ENCODE data around the gene GATA1. TPM values are rescaled to one million over a fixed set of nuclear protein-coding genes. Genes with fewer than 3 reads are reported as not detected.

GATA1 gene
- total RNA-seq, 1 experiment from 2014 or later = 0.23 TPM

- H3K4me3 ChIP-seq (ENCODE audit: low read depth in 2 of 2, low read length in 2 of 2) = no peak overlapping the region
- no peaks in the 10 kb centered on the region for H3K9me3 ChIP-seq (ENCODE audit: control insufficient read depth, insufficient read depth, low read depth, low read length)
- in situ Hi-C loops (cut with HindIII; ENCODE audit: low pct_unique_long_range_greater_than_20kb, low sequenced_read_pairs) (no loop called here), intact Hi-C loops (cut with micrococcal nuclease; ENCODE audit: unreplicated experiment) (no loop called here)
- H3K27ac ChIP-seq (ENCODE audit: low read length) = no peak overlapping the region
- ChIA-PET POLR2A (no interaction called here), CTCF (no interaction called here)
- no peaks in the 10 kb centered on the region for H3K27me3 ChIP-seq (ENCODE audit: control insufficient read depth, insufficient read depth, low read length)
- no peaks in the 10 kb centered on the region for H3K36me3 ChIP-seq (ENCODE audit: control insufficient read depth, insufficient read depth, low read length)
- no peak for DNase-seq (ENCODE audit: low read depth, low spot score)
- H3K4me1 ChIP-seq (ENCODE audit: control insufficient read depth, insufficient read depth, low read length) = no peaks in the 10 kb centered on the region
- no peak for ATAC-seq
- no TSS peak for BruUV-seq (replicated peaks)
- TF ChIP-seq CTCF (IDR thresholded peaks at IDR 0.05) (no peak), REST (IDR thresholded peaks at IDR 0.05; ENCODE audit: insufficient read depth in 1 of 2, low read depth in 2 of 2, low read length in 1 of 2) (no peak), SIN3A (IDR thresholded peaks at IDR 0.05; ENCODE audit: borderline replicate concordance, insufficient read depth, low read depth, low read length) (no peak), POLR2AphosphoS5 (IDR thresholded peaks at IDR 0.05; ENCODE audit: low read depth, low read length) (no peak), TCF7L2 (IDR thresholded peaks at IDR 0.05; ENCODE audit: low read depth, low read length) (no peak)
Observed at GRCh38 chrX:48776818-48777439, 9.5 kb upstream of the GATA1 start.

GRCh38 chrX:48779399-48779798 is 7.0 kb upstream of the GATA1 start:
- H3K4me3 ChIP-seq (ENCODE audit: low read depth in 2 of 2, low read length in 2 of 2) = no peak overlapping the region
- in situ Hi-C loops (cut with HindIII; ENCODE audit: low pct_unique_long_range_greater_than_20kb, low sequenced_read_pairs) (no loop called here), intact Hi-C loops (cut with micrococcal nuclease; ENCODE audit: unreplicated experiment) (no loop called here)
- H3K27ac ChIP-seq (ENCODE audit: low read length) = no peak overlapping the region
- ChIA-PET CTCF (no interaction called here), POLR2A (no interaction called here)
- BruUV-seq (replicated peaks) = no TSS peak
- H3K4me1 ChIP-seq (ENCODE audit: control insufficient read depth, insufficient read depth, low read length) = no peaks in the 10 kb centered on the region
- H3K36me3 ChIP-seq (ENCODE audit: control insufficient read depth, insufficient read depth, low read length) = no peaks in the 10 kb centered on the region
- TF ChIP-seq POLR2AphosphoS5 (IDR thresholded peaks at IDR 0.05; ENCODE audit: low read depth, low read length) (no peak), TCF7L2 (IDR thresholded peaks at IDR 0.05; ENCODE audit: low read depth, low read length) (no peak), REST (IDR thresholded peaks at IDR 0.05; ENCODE audit: insufficient read depth in 1 of 2, low read depth in 2 of 2, low read length in 1 of 2) (no peak), SIN3A (IDR thresholded peaks at IDR 0.05; ENCODE audit: borderline replicate concordance, insufficient read depth, low read depth, low read length) (no peak), CTCF (IDR thresholded peaks at IDR 0.05) (no peak)
- H3K27me3 ChIP-seq (ENCODE audit: control insufficient read depth, insufficient read depth, low read length) = no peaks in the 10 kb centered on the region
- no peaks in the 10 kb centered on the region for H3K9me3 ChIP-seq (ENCODE audit: control insufficient read depth, insufficient read depth, low read depth, low read length)
- no peak for ATAC-seq
- no peak for DNase-seq (ENCODE audit: low read depth, low spot score)
